OCI-LY1 (cell line): Measurements from ENCODE around the gene OR5W2.

ENCODE experiments used
- H2AFZ ChIP-seq: fragments of 200-600 bp; sonication (generic), shearing (Covaris generic); 2 replicates; pipeline ENCODE4 v1.6.0; 2014; ENCODE audit warnings: antibody characterized with exemption, mild to moderate bottlenecking, low read length
- H3F3A ChIP-seq: fragments of 200-600 bp; sonication (generic), shearing (Covaris generic); 2 replicates; pipeline ENCODE4 v1.6.0; 2014; ENCODE audit warnings: mild to moderate bottlenecking, antibody characterized with exemption, low read length, moderate library complexity; ENCODE audit not compliant: insufficient read depth
- H3K27ac ChIP-seq: fragments of 200-600 bp; sonication (generic); 2 replicates; pipeline ENCODE4 v1.5.1; 2014; ENCODE audit warnings: low read length, mixed run types, mild to moderate bottlenecking, low read depth; ENCODE audit not compliant: poor library complexity, severe bottlenecking
- H3K27me3 ChIP-seq: fragments of 200-600 bp; sonication (generic); 2 replicates; pipeline ENCODE4 v1.6.0; 2014; ENCODE audit warnings: antibody characterized with exemption, mild to moderate bottlenecking, low read length, moderate library complexity; ENCODE audit not compliant: insufficient read depth
- H3K36me3 ChIP-seq: fragments of 200-600 bp; sonication (generic); 2 replicates; pipeline ENCODE4 v1.6.1; 2014; ENCODE audit warnings: mild to moderate bottlenecking, antibody characterized with exemption, low read length, moderate library complexity, mixed read lengths; ENCODE audit not compliant: insufficient read depth
- H3K4me1 ChIP-seq: fragments of 200-600 bp; sonication (generic); 2 replicates; pipeline ENCODE4 v1.5.1; 2014; ENCODE audit warnings: mild to moderate bottlenecking, low read length, moderate library complexity; ENCODE audit not compliant: insufficient read depth, severe bottlenecking
- H3K4me2 ChIP-seq: fragments of 200-600 bp; sonication (generic), shearing (Covaris generic); 2 replicates; pipeline ENCODE4 v1.6.1; 2014; ENCODE audit warnings: low read length
- H3K4me3 ChIP-seq: fragments of 200-600 bp; sonication (generic); 2 replicates; pipeline ENCODE4 v1.5.1; 2014; ENCODE audit warnings: low read length, low read depth, mild to moderate bottlenecking, mixed read lengths; ENCODE audit not compliant: poor library complexity, severe bottlenecking
- H3K79me2 ChIP-seq: fragments of 200-600 bp; shearing (Covaris generic); 2 replicates; pipeline ENCODE4 v1.6.1; 2016; ENCODE audit warnings: mixed run types, low read length, mixed read lengths; ENCODE audit not compliant: insufficient read depth
- H3K9ac ChIP-seq: fragments of 200-600 bp; sonication (generic), shearing (Covaris generic); 2 replicates; pipeline ENCODE4 v1.6.1; 2014; ENCODE audit warnings: mild to moderate bottlenecking, low read length, mixed read lengths
- H3K9me2 ChIP-seq: fragments of 200-600 bp; sonication (generic), shearing (Covaris generic); 2 replicates; pipeline ENCODE4 v1.6.1; 2014; ENCODE audit warnings: low read depth, mild to moderate bottlenecking, low read length, mixed read lengths
- H3K9me3 ChIP-seq: fragments of 200-600 bp; shearing (Covaris generic); 2 replicates; pipeline ENCODE4 v1.6.1; 2014; ENCODE audit warnings: low read length, mixed read lengths
- H4K20me1 ChIP-seq: fragments of 200-600 bp; sonication (generic), shearing (Covaris generic); 2 replicates; pipeline ENCODE4 v1.6.0; 2016; ENCODE audit warnings: mild to moderate bottlenecking, low read length; ENCODE audit not compliant: insufficient read depth
- CTCF ChIP-seq: fragments of 200-600 bp; sonication (generic), shearing (Covaris generic); IDR thresholded peaks from 2 replicates; pipeline ENCODE4 v1.5.1; 2017; ENCODE audit warnings: mild to moderate bottlenecking, antibody characterized with exemption, low read length, moderate library complexity, mixed read lengths
- EZH2 ChIP-seq: fragments of 200-600 bp; sonication (generic), shearing (Covaris generic); IDR thresholded peaks from 2 replicates; pipeline ENCODE4 v1.8.0; 2017; ENCODE audit warnings: borderline replicate concordance, mixed run types, mild to moderate bottlenecking, antibody characterized with exemption, low read length, moderate library complexity, mixed read lengths

The OR5W2 gene

GRCh38 chr11:55942785-55943392 is 28.5 kb upstream of the OR5W2 start:
- no peaks in the 10 kb centered on the region for H3K79me2 ChIP-seq
- no peak overlapping the region for H3K9ac ChIP-seq
- no peaks in the 10 kb centered on the region for H3K36me3 ChIP-seq
- no peaks in the 10 kb centered on the region for H3K4me1 ChIP-seq
- H3K9me2 ChIP-seq = no peaks in the 10 kb centered on the region
- no peaks in the 10 kb centered on the region for H3K27me3 ChIP-seq
- H3K4me2 ChIP-seq = no peak overlapping the region
- no peak overlapping the region for H3K4me3 ChIP-seq
- H3K9me3 ChIP-seq = no peaks in the 10 kb centered on the region
- peak; percentile 68 for TF ChIP-seq CTCF
- no peak for TF ChIP-seq EZH2
- H3F3A ChIP-seq = no peaks in the 10 kb centered on the region
- no peak overlapping the region for H2AFZ ChIP-seq
- H4K20me1 ChIP-seq = no peaks in the 10 kb centered on the region
- H3K27ac ChIP-seq = no peak overlapping the region

- no peaks in the 10 kb centered on the region for H3K9me3 ChIP-seq
- no peaks in the 10 kb centered on the region for H3K79me2 ChIP-seq
- H3K27me3 ChIP-seq = no peaks in the 10 kb centered on the region
- H4K20me1 ChIP-seq = no peaks in the 10 kb centered on the region
- no peak within 1 kb of the TSS for H3K4me3 ChIP-seq
- H2AFZ ChIP-seq = no peak within 1 kb of the TSS
- H3K27ac ChIP-seq = no peak within 1 kb of the TSS
- no peaks in the 10 kb centered on the region for H3K9me2 ChIP-seq
- H3K4me2 ChIP-seq = no peak within 1 kb of the TSS
- no peaks in the 10 kb centered on the region for H3K36me3 ChIP-seq
- H3K4me1 ChIP-seq = no peaks in the 10 kb centered on the region
- no peaks in the 10 kb centered on the region for H3F3A ChIP-seq
- no peak within 1 kb of the TSS for H3K9ac ChIP-seq
- TF ChIP-seq CTCF = no peak
- TF ChIP-seq EZH2 = no peak
These were observed 21.9 kb upstream of the OR5W2 start, which contains the start of gene OR5I1 for GRCh38 chr11:55936300-55936699. Gene OR5I1, minus strand, starts transcription at chr11:55936400. Its CDS starts 0 bp downstream, at chr11:55936400.

- no peak for TF ChIP-seq CTCF
- Histone ChIP-seq H3K27me3 (no peaks in the 10 kb centered on the region), H3K9me2 (no peaks in the 10 kb centered on the region), H3K36me3 (no peaks in the 10 kb centered on the region), H3K9ac (no peak overlapping the region), H3K4me3 (no peak overlapping the region), H3K9me3 (no peaks in the 10 kb centered on the region), H4K20me1 (no peaks in the 10 kb centered on the region), H3F3A (no peaks in the 10 kb centered on the region), H3K4me1 (no peaks in the 10 kb centered on the region), H3K4me2 (no peak overlapping the region), H3K27ac (no peak overlapping the region), H3K79me2 (no peaks in the 10 kb centered on the region), H2AFZ (no peak overlapping the region)
These were observed 6.2 kb upstream of the OR5W2 start for GRCh38 chr11:55920537-55920936.
